ENCODE results near the gene F10. TPM values are rescaled to one million over a fixed set of nuclear protein-coding genes. Genes with fewer than 3 reads are reported as not detected.

F10 gene
- total RNA-seq, 2 experiments from 2014 or later, result not detected

GRCh38 chr13:113157929-113158747, 35.5 kb downstream of the F10 start, which contains the start of gene PROZ:
TSS of gene PROZ (plus strand) at chr13:113158648. CDS start at chr13:113158661, 13 bp downstream.
- no peak within 1 kb of the TSS for H3K4me3 ChIP-seq (ENCODE audit: low read depth, low read length, poor library complexity, severe bottlenecking)
- H3K9me2 ChIP-seq (ENCODE audit: insufficient read depth, low read length), result no peaks in the 10 kb centered on the region
- no peaks in the 10 kb centered on the region for H3K79me2 ChIP-seq (ENCODE audit: insufficient read depth, low read depth, low read length)
- POLR2A ChIA-PET, result no interaction called here
- BruUV-seq (replicated peaks), result no TSS peak
- intact Hi-C loops (cut with micrococcal nuclease; ENCODE audit: unreplicated experiment), result no loop called here
- no peaks in the 10 kb centered on the region for H3K9me3 ChIP-seq (ENCODE audit: low read length)
- CTCF ChIA-PET (ENCODE audit: unreplicated experiment), result no interaction called here
- peaks cover 3% of the 10 kb centered on the region for H3K4me1 ChIP-seq (ENCODE audit: insufficient read depth, low read length, poor library complexity, severe bottlenecking)
- no peaks in the 10 kb centered on the region for H3K36me3 ChIP-seq (ENCODE audit: insufficient read depth, low read length)
- no peak within 1 kb of the TSS for H3K4me2 ChIP-seq (ENCODE audit: low read length)
- no peak for DNase-seq (ENCODE audit: low spot score)
- no peak within 1 kb of the TSS for H3K27ac ChIP-seq (ENCODE audit: low read depth, low read length, poor library complexity, severe bottlenecking)
- no peaks in the 10 kb centered on the region for H4K20me1 ChIP-seq (ENCODE audit: insufficient read depth, low read length)
- TF ChIP-seq EZH2phosphoT487 (IDR thresholded peaks at IDR 0.05; ENCODE audit: borderline replicate concordance, low read depth, low read length), result no peak
- no peak for TF ChIP-seq CTCF (conservative IDR thresholded peaks at IDR 0.05; ENCODE audit: low read length)
- H2AFZ ChIP-seq (ENCODE audit: low read length), result no peak within 1 kb of the TSS

- CTCF ChIA-PET (ENCODE audit: unreplicated experiment), result no interaction called here
- POLR2A ChIA-PET, result no interaction called here
- Histone ChIP-seq H3K4me3 (ENCODE audit: low read depth, low read length, poor library complexity, severe bottlenecking) (no peak overlapping the region), H3K79me2 (ENCODE audit: insufficient read depth, low read depth, low read length) (no peaks in the 10 kb centered on the region), H3K36me3 (ENCODE audit: insufficient read depth, low read length) (no peaks in the 10 kb centered on the region), H3K9me2 (ENCODE audit: insufficient read depth, low read length) (no peaks in the 10 kb centered on the region), H3K4me1 (ENCODE audit: insufficient read depth, low read length, poor library complexity, severe bottlenecking) (no peaks in the 10 kb centered on the region), H3K4me2 (ENCODE audit: low read length) (no peak overlapping the region), H2AFZ (ENCODE audit: low read length) (no peak overlapping the region), H3K27ac (ENCODE audit: low read depth, low read length, poor library complexity, severe bottlenecking) (no peak overlapping the region), H3K9me3 (ENCODE audit: low read length) (no peaks in the 10 kb centered on the region), H4K20me1 (ENCODE audit: insufficient read depth, low read length) (no peaks in the 10 kb centered on the region)
- no TSS peak for BruUV-seq (replicated peaks)
- DNase-seq (ENCODE audit: low spot score), result no peak
- no peak for TF ChIP-seq CTCF (conservative IDR thresholded peaks at IDR 0.05; ENCODE audit: low read length)
- TF ChIP-seq EZH2phosphoT487 (IDR thresholded peaks at IDR 0.05; ENCODE audit: borderline replicate concordance, low read depth, low read length), result no peak
- intact Hi-C loops (cut with micrococcal nuclease; ENCODE audit: unreplicated experiment), result no loop called here
Measured at GRCh38 chr13:113158946-113159345, 36.3 kb downstream of the F10 start.

- Histone ChIP-seq H3K27ac (ENCODE audit: low read depth, low read length, poor library complexity, severe bottlenecking) (no peak overlapping the region), H3K9me3 (ENCODE audit: low read length) (no peaks in the 10 kb centered on the region), H3K4me1 (ENCODE audit: insufficient read depth, low read length, poor library complexity, severe bottlenecking) (no peaks in the 10 kb centered on the region), H4K20me1 (ENCODE audit: insufficient read depth, low read length) (no peaks in the 10 kb centered on the region), H2AFZ (ENCODE audit: low read length) (no peak overlapping the region), H3K36me3 (ENCODE audit: insufficient read depth, low read length) (no peaks in the 10 kb centered on the region), H3K79me2 (ENCODE audit: insufficient read depth, low read depth, low read length) (no peaks in the 10 kb centered on the region), H3K4me2 (ENCODE audit: low read length) (no peak overlapping the region), H3K4me3 (ENCODE audit: low read depth, low read length, poor library complexity, severe bottlenecking) (no peak overlapping the region), H3K9me2 (ENCODE audit: insufficient read depth, low read length) (no peaks in the 10 kb centered on the region)
- CTCF ChIA-PET (ENCODE audit: unreplicated experiment), result no interaction called here
- no peak for DNase-seq (ENCODE audit: low spot score)
- intact Hi-C loops (cut with micrococcal nuclease; ENCODE audit: unreplicated experiment), result no loop called here
- TF ChIP-seq EZH2phosphoT487 (IDR thresholded peaks at IDR 0.05; ENCODE audit: borderline replicate concordance, low read depth, low read length) (no peak), CTCF (conservative IDR thresholded peaks at IDR 0.05; ENCODE audit: low read length) (no peak)
- POLR2A ChIA-PET, result no interaction called here
- BruUV-seq (replicated peaks), result no TSS peak
Measured at GRCh38 chr13:113159701-113160100, 37.1 kb downstream of the F10 start.

Data from OCI-LY7 (cell line).